Esophagus mucosa (tissue), 1 donor: ENCODE data around the gene VIL1. TPM values are rescaled to one million over a fixed set of nuclear protein-coding genes. Genes with fewer than 3 reads are reported as not detected.

Experiments used
- ATAC-seq: fragments of 200-7000 bp; cut with Tn5 transposase; one replicate; pipeline ENCODE4 v1.9.1; 2020
- total RNA-seq: library from RNA; stranded (reverse); gene quantifications from one replicate; pipeline ENCODE4 v1.2.4, GENCODE V29; 2023
- donor health status: DM: yes; HTN: yes; CAD: no.

The VIL1 gene
- total RNA-seq: not detected

- ATAC-seq: no peak
Measured at GRCh38 chr2:218418717-218419458, at the start of gene VIL1. Gene VIL1, plus strand, starts transcription at chr2:218419123. Its CDS starts 4,656 bp downstream, at chr2:218423779.

- ATAC-seq: no peak
Measured at GRCh38 chr2:218369330-218369729, 49.6 kb upstream of the VIL1 start.

GRCh38 chr2:218370410-218371063 lies 48.4 kb upstream of the VIL1 start:
- peak; percentile 6 for ATAC-seq

GRCh38 chr2:218371983-218372350 lies 47.0 kb upstream of the VIL1 start:
- ATAC-seq: no peak

- ATAC-seq: no peak
Measured at GRCh38 chr2:218374795-218375194, 44.1 kb upstream of the VIL1 start.

- no peak for ATAC-seq
Measured at GRCh38 chr2:218375212-218375611, 43.7 kb upstream of the VIL1 start.

- ATAC-seq: peak; percentile 44
Measured at GRCh38 chr2:218378053-218378452, 40.9 kb upstream of the VIL1 start.

GRCh38 chr2:218381916-218382366 lies 37.0 kb upstream of the VIL1 start, which contains the start of gene SLC11A1:
Gene SLC11A1, plus strand, starts transcription at chr2:218382273. Its CDS starts 96 bp downstream, at chr2:218382369.
- peak; percentile 32 for ATAC-seq

- no peak for ATAC-seq
Measured at GRCh38 chr2:218382785-218383184, 36.1 kb upstream of the VIL1 start.

- ATAC-seq: peak; percentile 86
Measured at GRCh38 chr2:218383892-218384519, 34.9 kb upstream of the VIL1 start.

- ATAC-seq: no peak
Measured at GRCh38 chr2:218384975-218385374, 33.9 kb upstream of the VIL1 start.

- no peak for ATAC-seq
Measured at GRCh38 chr2:218386505-218387368, 32.2 kb upstream of the VIL1 start.

GRCh38 chr2:218387369-218388194 lies 31.3 kb upstream of the VIL1 start:
- ATAC-seq: peak; percentile 63

GRCh38 chr2:218389333-218390150 lies 29.4 kb upstream of the VIL1 start:
- no peak for ATAC-seq

GRCh38 chr2:218391202-218391601 lies 27.7 kb upstream of the VIL1 start:
- ATAC-seq: no peak

- ATAC-seq: no peak
Measured at GRCh38 chr2:218392459-218392858, 26.5 kb upstream of the VIL1 start.

- no peak for ATAC-seq
Measured at GRCh38 chr2:218392891-218393462, 25.9 kb upstream of the VIL1 start.

GRCh38 chr2:218393750-218394290 lies 25.1 kb upstream of the VIL1 start:
- no peak for ATAC-seq

- ATAC-seq: no peak
Measured at GRCh38 chr2:218394298-218395089, 24.4 kb upstream of the VIL1 start.
